Upper lobe of left lung (tissue), 6 donors: Measurements from ENCODE around the gene FGA. TPM values are rescaled to one million over a fixed set of nuclear protein-coding genes. Genes with fewer than 3 reads are reported as not detected.

Experiments used
- ATAC-seq, 2 donors: fragments of 200-7000 bp; cut with Tn5 transposase; one replicate each; pipeline ENCODE4 v1.9.1; 2022; ENCODE audit warnings: mild to moderate bottlenecking in 2 of 2, moderate library complexity in 2 of 2; ENCODE audit not compliant: low FRiP score in 2 of 2
- DNase-seq, 2 donors: peaks; one replicate each; pipeline ENCODE4 v3.0.0-alpha.2; 2019 to 2020
- H3K27ac ChIP-seq, 4 donors: fragments of 200-600 bp; sonication (generic); one replicate each; pipeline ENCODE4 v1.5.1; 2016 to 2019
- H3K27me3 ChIP-seq, 4 donors: fragments of 200-600 bp; sonication (generic); one replicate each; pipeline ENCODE4 v1.5.1; 2017 to 2019
- H3K36me3 ChIP-seq, 4 donors: fragments of 200-600 bp; sonication (generic); one replicate each; pipeline ENCODE4 v1.5.1; 2016 to 2019
- H3K4me1 ChIP-seq, 4 donors: fragments of 200-600 bp; sonication (generic); one replicate each; pipeline ENCODE4 v1.5.1; 2018 to 2019
- H3K4me3 ChIP-seq, 4 donors: fragments of 200-600 bp; sonication (generic); one replicate each; pipeline ENCODE4 v1.5.1; 2017 to 2019; ENCODE audit warnings: mild to moderate bottlenecking in 2 of 4, moderate library complexity in 1 of 4
- H3K9me3 ChIP-seq, 4 donors: fragments of 200-600 bp; sonication (generic); one replicate each; pipeline ENCODE4 v1.5.1; 2018 to 2019
- EP300 ChIP-seq, 4 donors: sonication (generic); formaldehyde crosslinking; IDR thresholded peaks; one replicate each; pipeline ENCODE4 v1.5.1; 2017; ENCODE audit warnings: antibody characterized with exemption in 4 of 4, control low read depth in 2 of 4
- POLR2A ChIP-seq, 4 donors: fragments of 450-650 bp; IDR thresholded peaks; one replicate each; pipeline ENCODE4 v1.5.1; 2016 to 2017; ENCODE audit warnings: antibody characterized with exemption in 4 of 4, mild to moderate bottlenecking in 2 of 4
- POLR2AphosphoS5 ChIP-seq, 2 donors: sonication (generic); formaldehyde crosslinking; IDR thresholded peaks; one replicate each; pipeline ENCODE4 v1.5.1; 2017; ENCODE audit warnings: antibody characterized with exemption in 2 of 2
- WGBS, 2 donors: methylation state at CpG; one replicate each; pipeline ENCODE4 v1.1.5; 2017 to 2018; 5-methylcytosine and 5-hydroxymethylcytosine counted together
- total RNA-seq, 6 donors: library from RNA; depleted of rRNA in 4 of 6; stranded (reverse); fragments of >200 nt in 4 of 6; gene quantifications; one replicate each; pipeline versions ENCODE4 v1.1.0 to v1.2.1, GENCODE V29; 2016 to 2021
- TF ChIP-seq, protein P1 (sequence below), 6 experiments: fragments of 450-650 bp in 4 of 6; fragments of 200-600 bp in 2 of 6; sonication (generic) in 2 of 6; IDR thresholded peaks; one replicate each; pipeline ENCODE4 v1.5.1; 2016 to 2019; ENCODE audit warnings: antibody characterized with exemption in 6 of 6
- donor health status: DM: no; HTN: no; CAD: no; lungs with moderate emphysema.
- donor health status: DM: no; HTN: yes; CAD: no; lungs with severe emphysema.

Gene FGA
- total RNA-seq, 6 donors from 2014 or later = 1.0 to 30.7 (median 3.6) TPM

DNA sequence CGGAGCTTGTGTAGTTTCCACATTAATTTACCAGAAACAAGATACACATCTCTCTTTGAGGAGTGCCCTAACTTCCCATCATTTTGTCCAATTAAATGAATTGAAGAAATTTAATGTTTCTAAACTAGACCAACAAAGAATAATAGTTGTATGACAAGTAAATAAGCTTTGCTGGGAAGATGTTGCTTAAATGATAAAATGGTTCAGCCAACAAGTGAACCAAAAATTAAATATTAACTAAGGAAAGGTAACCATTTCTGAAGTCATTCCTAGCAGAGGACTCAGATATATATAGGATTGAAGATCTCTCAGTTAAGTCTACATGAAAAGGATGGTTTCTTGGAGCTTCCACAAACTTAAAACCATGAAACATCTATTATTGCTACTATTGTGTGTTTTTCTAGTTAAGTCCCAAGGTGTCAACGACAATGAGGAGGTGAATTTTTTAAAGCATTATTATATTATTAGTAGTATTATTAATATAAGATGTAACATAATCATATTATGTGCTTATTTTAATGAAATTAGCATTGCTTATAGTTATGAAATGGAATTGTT is 27.8 kb downstream of the FGA start, which contains the start of gene FGB:
Gene FGB, plus strand, starts transcription at position 315 of the 558 bp plus-strand sequence. Its CDS starts 8 bp downstream, at position 323.
- Histone ChIP-seq H3K9me3 (no peaks in the 10 kb centered on the region), H3K4me1 (no peaks in the 10 kb centered on the region), H3K36me3 (no peaks in the 10 kb centered on the region), H3K27me3 (no peaks in the 10 kb centered on the region), H3K27ac (no peak within 1 kb of the TSS), H3K4me3 (no peak within 1 kb of the TSS)
- no peak for DNase-seq
- no peak for ATAC-seq
- TF ChIP-seq, protein P1, sequence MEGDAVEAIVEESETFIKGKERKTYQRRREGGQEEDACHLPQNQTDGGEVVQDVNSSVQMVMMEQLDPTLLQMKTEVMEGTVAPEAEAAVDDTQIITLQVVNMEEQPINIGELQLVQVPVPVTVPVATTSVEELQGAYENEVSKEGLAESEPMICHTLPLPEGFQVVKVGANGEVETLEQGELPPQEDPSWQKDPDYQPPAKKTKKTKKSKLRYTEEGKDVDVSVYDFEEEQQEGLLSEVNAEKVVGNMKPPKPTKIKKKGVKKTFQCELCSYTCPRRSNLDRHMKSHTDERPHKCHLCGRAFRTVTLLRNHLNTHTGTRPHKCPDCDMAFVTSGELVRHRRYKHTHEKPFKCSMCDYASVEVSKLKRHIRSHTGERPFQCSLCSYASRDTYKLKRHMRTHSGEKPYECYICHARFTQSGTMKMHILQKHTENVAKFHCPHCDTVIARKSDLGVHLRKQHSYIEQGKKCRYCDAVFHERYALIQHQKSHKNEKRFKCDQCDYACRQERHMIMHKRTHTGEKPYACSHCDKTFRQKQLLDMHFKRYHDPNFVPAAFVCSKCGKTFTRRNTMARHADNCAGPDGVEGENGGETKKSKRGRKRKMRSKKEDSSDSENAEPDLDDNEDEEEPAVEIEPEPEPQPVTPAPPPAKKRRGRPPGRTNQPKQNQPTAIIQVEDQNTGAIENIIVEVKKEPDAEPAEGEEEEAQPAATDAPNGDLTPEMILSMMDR (IDR thresholded peaks at IDR 0.05) = no peak
- TF ChIP-seq POLR2A (IDR thresholded peaks at IDR 0.05) (no peak), POLR2AphosphoS5 (IDR thresholded peaks at IDR 0.05) (no peak), EP300 (IDR thresholded peaks at IDR 0.05) (no peak)
- 67 to 71% methylated on average over 2 of the region's 2 CpGs for WGBS, 2 donors

DNA sequence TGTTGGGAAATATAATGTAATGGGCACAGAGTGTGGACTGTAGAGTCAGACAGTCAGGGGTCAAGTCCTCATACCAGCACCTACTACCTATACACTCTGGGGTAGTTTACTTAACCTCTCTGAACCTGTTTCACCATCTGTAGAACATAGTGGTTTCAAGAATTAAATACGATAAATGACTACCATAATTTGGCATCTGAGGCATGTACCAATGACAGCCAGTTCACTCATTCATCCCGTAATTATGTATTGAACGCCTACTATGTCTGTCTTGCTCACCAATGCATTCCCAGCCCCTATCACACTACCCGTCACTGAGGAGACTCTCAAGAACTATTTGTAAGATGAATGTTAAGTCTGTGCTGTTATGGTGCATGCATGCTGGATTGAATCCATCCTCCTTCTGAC is 29.7 kb downstream of the FGA start:
- ATAC-seq = no peak
- no peak for DNase-seq
- no peak for TF ChIP-seq POLR2A (IDR thresholded peaks at IDR 0.05)
- TF ChIP-seq, protein P1 (IDR thresholded peaks at IDR 0.05) = no peak
- no peak for TF ChIP-seq EP300 (IDR thresholded peaks at IDR 0.05)
- TF ChIP-seq POLR2AphosphoS5 (IDR thresholded peaks at IDR 0.05) = no peak
- H3K36me3 ChIP-seq = no peaks in the 10 kb centered on the region
- no peaks in the 10 kb centered on the region for H3K4me1 ChIP-seq
- no peak overlapping the region for H3K4me3 ChIP-seq
- H3K9me3 ChIP-seq = no peaks in the 10 kb centered on the region
- 74 to 75% methylated on average over 4 of the region's 4 CpGs for WGBS, 2 donors
- no peaks in the 10 kb centered on the region for H3K27me3 ChIP-seq
- no peak overlapping the region for H3K27ac ChIP-seq

- H3K4me1 ChIP-seq = no peaks in the 10 kb centered on the region
- H3K4me3 ChIP-seq = no peak overlapping the region
- WGBS, 2 donors = 82 to 85% methylated on average over 1 of the region's 1 CpG
- DNase-seq (no peak), ATAC-seq (no peak)
- no peaks in the 10 kb centered on the region for H3K27me3 ChIP-seq
- TF ChIP-seq EP300 (IDR thresholded peaks at IDR 0.05) = no peak
- no peak overlapping the region for H3K27ac ChIP-seq
- no peaks in the 10 kb centered on the region for H3K9me3 ChIP-seq
- no peaks in the 10 kb centered on the region for H3K36me3 ChIP-seq
Measured at GRCh38 chr4:154560419-154560801, 30.1 kb downstream of the FGA start.

DNA sequence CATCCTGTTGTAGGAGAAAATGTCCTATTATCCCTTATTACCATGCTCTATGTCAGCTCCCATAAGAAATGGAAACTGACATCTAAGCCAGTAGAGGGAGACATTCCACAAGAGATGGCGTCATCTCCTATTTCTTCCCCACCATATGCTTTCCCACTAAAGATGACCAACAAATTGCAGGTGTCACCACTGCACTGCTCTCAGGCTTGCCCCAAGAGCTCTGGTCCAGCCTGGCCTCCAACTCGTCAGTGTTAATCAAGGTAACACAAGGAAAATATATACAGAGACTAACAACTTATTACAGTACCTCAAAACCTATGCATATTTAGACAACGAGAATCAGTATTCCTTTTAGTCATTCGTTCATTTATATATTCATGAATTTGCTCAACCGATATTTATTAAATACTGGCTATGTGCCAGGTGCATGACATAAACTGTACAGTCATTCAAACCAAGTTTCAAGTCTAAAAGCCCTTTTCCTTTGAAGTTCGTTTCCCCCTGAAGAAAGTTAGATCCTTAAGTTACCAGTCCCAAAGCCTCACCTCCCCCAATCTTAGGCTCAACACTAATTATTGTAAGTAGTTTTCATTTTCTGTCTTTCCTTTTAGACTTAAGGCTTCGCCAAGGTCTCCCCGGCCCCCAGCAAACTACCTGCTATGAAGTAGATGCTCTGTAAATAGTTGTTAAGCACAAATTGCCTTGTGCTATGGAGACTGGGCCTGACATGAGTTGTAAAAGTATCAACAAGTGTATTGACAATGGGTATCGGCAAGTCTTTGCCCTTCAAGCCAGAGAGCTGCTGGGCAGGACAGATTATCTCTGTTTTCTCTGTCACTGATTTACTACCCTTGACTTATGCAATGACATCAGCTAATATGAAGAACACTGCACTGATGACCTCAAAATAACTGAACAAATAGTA is 30.8 kb downstream of the FGA start:
- 59 to 65% methylated on average over 9 of the region's 9 CpGs for WGBS, 2 donors

GRCh38 chr4:154559141-154559493 is 31.4 kb downstream of the FGA start:
- 91 to 96% methylated on average over 1 of the region's 1 CpG for WGBS, 2 donors
- Histone ChIP-seq H3K27ac (no peak overlapping the region), H3K4me3 (no peak overlapping the region), H3K4me1 (no peaks in the 10 kb centered on the region), H3K9me3 (no peaks in the 10 kb centered on the region), H3K27me3 (no peaks in the 10 kb centered on the region), H3K36me3 (no peaks in the 10 kb centered on the region)
- DNase-seq (no peak), ATAC-seq (peak in 1 of 2 donors; percentile 10)
- no peak for TF ChIP-seq POLR2AphosphoS5 (IDR thresholded peaks at IDR 0.05)
- TF ChIP-seq POLR2A (IDR thresholded peaks at IDR 0.05) = no peak
- TF ChIP-seq, protein P1 (IDR thresholded peaks at IDR 0.05) = no peak
- no peak for TF ChIP-seq EP300 (IDR thresholded peaks at IDR 0.05)

More for the DNA sequence above, 30.8 kb downstream of the FGA start:
- no peak overlapping the region for H3K4me3 ChIP-seq
- TF ChIP-seq, protein P1 (IDR thresholded peaks at IDR 0.05) = peak in 4 of 6 experiments; percentile 16 to 60 (median 48)
- no peak for TF ChIP-seq POLR2AphosphoS5 (IDR thresholded peaks at IDR 0.05)
- ATAC-seq = peak in 1 of 2 donors; percentile 66
- no peak for DNase-seq
- no peak overlapping the region for H3K27ac ChIP-seq
- H3K4me1 ChIP-seq = no peaks in the 10 kb centered on the region
- H3K27me3 ChIP-seq = no peaks in the 10 kb centered on the region
- no peaks in the 10 kb centered on the region for H3K9me3 ChIP-seq
- H3K36me3 ChIP-seq = no peaks in the 10 kb centered on the region
